NCI-H82 treated with DMSO at 0.1 percent for 48 hours (cell line): ENCODE data around the gene CDK6.
A peak's percentile ranks its signal among the peaks of the same experiment; 100 is the strongest.

Experiments used
- DNase-seq: peaks from one replicate; lab custom pipeline; 2025; ENCODE audit not compliant: unreplicated experiment; lab: John Stamatoyannopoulos, UW

Gene CDK6

GRCh38 chr7:92631067-92631849 lies 205.1 kb downstream of the CDK6 start:
- no peak for DNase-seq

DNA sequence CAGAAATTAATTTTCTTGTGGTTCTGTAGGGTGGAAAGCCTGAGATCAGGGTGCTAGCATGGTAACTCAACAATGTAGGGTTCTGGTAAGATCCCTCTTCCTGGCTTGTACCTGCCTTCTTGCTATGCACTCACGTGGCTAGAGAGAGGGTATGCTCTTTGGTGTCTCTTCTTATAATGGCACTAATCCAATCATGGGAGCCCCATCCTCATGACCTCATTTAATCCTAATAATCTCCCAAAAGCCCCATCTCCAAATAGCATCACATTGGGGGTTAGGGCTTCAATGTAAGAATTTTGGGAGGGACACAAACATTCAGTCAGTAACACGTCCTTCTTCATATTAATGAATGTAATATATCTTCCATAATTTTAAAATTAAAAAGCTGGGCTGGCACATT lies 206.6 kb downstream of the CDK6 start:
- no peak for DNase-seq

DNA sequence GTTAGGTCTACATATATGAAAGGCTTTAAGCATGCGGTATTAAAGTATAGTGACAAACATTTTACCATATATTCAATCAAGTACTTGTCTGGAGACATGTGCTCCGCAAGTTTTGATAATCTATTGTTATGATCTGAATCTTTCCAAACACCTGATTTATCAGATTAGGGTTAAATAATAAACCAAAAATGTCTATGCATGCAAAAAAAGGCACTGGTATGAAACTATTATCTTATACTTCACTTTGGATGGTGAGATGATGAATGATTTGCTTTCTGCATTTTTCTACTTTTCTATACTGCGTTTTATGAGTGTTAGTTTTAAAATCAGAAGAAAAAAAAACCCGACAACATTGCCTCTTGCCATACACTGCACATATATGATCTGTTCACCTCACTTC lies 208.4 kb downstream of the CDK6 start:
- no peak for DNase-seq

GRCh38 chr7:92626281-92626809 lies 210.0 kb downstream of the CDK6 start:
- DNase-seq: no peak

GRCh38 chr7:92625617-92626016 lies 210.8 kb downstream of the CDK6 start:
- no peak for DNase-seq

- no peak for DNase-seq
These were observed 211.9 kb downstream of the CDK6 start for GRCh38 chr7:92624298-92624996.

DNA sequence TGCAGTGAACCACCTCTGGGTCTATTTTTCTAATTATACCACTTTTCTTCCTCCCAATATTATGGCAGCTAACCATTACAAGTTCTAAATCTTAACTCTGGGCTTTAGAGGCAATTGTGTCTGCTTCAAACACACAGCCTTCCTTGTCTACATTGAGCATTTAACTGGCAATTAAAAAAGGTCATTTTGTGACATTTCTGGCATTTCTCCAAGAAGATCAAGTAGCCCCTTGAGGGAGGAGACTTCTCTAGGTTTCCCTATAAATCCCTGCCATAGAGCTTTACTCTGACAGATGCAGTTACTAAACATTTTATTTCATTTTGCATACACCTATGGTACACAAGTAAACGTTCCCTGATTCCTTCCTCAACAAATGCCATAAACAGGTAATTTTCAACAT lies 212.8 kb downstream of the CDK6 start:
- DNase-seq: no peak

GRCh38 chr7:92622685-92623084 lies 213.7 kb downstream of the CDK6 start:
- DNase-seq: no peak

GRCh38 chr7:92622030-92622429 lies 214.3 kb downstream of the CDK6 start:
- DNase-seq: no peak

DNA sequence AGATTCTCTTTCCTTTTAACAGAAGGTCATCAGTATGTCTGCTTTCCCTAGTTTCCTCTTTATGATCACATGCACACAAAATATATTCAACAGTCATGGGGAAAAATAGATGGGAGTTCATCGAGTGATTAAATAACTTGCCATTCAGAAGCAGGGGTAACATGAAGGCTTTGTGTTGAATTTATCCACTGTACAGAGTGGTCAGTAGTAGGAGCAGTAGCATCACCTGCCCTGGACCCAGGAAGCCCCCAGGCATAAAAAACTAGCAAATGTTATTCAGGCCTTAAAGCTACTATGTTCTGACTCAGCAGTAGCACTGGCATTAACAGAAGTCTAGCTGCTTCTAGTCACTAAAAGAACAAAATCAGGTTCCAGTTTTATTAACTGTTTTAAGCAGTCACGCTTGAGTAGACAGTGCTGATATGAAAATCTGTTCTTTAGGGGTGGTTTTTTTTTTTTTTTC lies 214.8 kb downstream of the CDK6 start:
- no peak for DNase-seq

DNA sequence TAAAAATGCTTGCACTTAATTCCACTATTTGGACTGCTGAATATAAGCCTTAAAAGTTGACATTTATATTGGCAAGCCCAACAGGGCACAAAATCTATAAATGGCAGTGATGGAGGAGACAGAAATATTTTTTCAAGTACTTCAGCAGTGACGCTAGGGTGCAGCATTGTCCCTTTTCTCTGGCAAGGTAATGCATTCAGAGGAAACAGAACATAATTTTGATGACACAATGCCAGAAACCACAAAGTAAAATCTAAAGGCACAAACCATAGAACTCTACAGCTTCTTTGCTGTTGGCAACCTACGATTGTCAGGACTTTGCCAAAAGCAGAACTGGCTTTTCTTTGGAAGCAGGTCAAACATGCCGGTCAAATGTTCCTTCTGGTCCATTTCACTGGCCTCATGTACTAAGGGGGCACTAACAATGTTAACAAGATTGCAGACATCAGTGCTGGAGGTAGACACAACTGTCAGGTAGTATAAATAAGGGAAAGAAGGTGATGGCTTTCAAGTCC lies 215.3 kb downstream of the CDK6 start:
- peak; percentile 62 for DNase-seq

DNA sequence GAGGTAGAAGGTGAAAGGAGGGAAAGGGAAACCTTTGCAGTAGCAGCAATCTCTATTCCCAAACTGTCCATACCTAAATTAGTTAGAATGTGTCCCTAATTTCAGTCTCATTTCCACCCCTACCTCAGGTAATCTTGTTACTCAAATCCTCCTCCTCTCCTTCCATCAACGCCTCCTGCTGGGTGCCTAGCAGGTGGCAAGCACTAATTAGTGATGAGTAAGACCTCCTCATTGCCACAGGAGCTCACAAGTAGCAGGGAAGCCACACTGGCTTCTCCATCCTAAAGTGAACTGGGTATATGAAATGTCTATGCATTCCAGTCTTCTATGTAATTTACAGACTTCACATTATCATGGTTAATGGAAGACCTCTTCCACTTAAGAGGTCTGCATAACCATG lies 220.5 kb downstream of the CDK6 start:
- DNase-seq: peak; percentile 58

- DNase-seq: no peak
These were observed 221.7 kb downstream of the CDK6 start for GRCh38 chr7:92614660-92615174.

GRCh38 chr7:92613720-92614119 lies 222.7 kb downstream of the CDK6 start:
- no peak for DNase-seq

- no peak for DNase-seq
These were observed 223.2 kb downstream of the CDK6 start for GRCh38 chr7:92613214-92613613.

DNA sequence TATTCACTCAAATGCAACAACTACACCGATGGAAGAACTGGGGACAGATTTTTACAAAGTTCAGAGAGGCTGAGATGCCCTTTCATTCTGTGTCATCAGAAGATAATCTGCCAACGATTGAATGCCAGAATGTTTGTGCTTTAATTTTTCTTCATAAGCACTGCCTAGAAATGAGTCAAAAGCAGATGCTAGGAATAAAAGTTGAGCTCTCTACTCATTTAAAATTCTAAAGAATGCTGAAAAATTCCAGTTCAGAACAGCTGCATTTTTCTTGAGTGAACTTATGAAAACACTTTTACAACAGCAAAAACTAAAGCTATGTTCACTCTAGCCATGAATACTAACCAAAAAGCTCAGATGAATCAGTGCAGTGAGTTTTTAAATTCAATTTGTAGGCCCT lies 223.9 kb downstream of the CDK6 start:
- no peak for DNase-seq

DNA sequence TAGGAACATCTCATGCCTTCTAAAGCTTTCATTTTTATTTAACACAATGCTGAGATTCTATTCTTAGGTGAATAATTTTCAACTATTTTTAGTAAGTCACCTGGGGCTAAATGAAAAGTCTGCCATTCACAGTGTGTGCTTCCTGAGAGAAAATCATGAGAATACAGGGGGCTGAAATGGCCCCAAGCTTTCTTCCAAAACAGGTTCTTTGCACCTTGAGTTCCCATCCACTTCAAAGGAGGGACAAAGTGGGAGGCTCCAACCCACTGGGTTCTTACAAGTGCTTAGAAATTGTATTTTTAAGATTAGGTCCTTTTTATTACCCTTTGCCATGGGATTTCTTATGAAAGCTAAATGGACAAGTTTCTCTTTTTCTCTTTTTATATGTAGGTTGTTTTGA lies 224.6 kb downstream of the CDK6 start:
- DNase-seq: no peak

- no peak for DNase-seq
These were observed 226.4 kb downstream of the CDK6 start for GRCh38 chr7:92609921-92610518.

DNA sequence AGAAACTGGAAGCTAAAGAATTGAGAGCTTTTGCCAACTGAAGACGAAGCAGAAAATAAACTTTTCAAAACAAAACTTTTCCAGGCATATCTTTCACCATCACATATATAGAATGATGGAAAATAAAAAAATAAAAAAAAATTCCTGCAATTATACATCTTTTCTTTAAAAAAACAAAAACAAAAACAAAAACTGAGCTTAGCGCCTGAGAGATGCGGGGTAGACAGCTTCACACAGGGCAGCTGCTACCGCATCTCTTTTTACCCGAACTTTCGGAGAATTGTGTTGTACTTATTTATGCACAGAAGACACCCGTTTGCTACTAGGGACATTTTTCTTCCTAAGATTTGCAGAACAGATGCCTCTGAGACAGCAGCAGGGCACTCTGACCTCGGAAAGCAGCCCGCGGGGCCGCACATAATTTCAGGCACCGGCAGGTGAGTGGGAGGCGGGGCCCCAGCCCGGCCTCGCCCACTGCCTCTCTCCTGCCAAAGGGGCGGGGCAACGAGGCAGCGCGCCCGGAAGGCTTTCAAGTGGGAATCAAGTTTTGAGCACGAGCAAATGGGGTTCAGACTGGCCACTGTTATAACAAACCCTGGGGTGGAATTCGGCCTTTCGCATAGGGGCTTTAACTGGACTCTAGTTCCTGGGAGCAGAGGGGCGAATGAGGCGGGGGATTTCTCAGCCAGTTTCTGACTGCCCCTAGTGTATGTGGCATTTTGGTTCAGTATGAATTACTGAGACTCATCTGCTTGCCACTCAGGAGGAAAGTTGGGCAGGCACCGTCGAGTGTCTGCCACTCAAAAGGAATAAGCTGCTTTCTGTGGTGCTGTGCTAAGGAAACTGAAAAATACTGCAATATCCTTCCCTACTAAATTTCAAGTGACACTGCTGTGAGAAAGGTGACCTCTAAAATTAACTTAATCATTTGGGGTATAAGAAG lies 227.7 kb downstream of the CDK6 start:
- DNase-seq: no peak

- no peak for DNase-seq
These were observed 229.4 kb downstream of the CDK6 start for GRCh38 chr7:92606985-92607384.
